NCI-H146 treated with DMSO at 0.1 percent for 48 hours (cell line): ENCODE measurements around the gene OPCML.
A peak's percentile ranks its signal among the peaks of the same experiment; 100 is the strongest.

ENCODE experiments used
- DNase-seq: peaks from one replicate; lab custom pipeline; 2025; ENCODE audit not compliant: unreplicated experiment; lab: John Stamatoyannopoulos, UW

The OPCML gene

DNA sequence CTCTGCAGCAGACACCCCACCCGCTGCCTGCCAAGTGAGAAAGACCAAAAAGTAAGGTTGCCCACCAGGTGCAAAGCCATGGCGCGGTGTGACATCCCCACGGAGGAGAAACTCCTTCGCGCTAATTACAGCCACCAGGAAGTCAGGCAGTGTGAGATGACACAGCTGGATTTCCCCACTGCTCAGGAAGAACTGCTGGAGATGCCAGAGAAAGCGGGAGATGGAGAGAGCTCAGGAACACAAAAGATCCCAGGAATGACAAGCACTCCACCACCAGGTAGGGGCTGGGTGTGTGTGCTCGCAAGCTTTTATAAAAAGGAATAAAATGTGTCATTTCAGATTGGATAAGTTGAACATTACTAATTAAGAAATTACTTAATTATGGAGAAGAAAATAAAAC, 292.7 kb downstream of the OPCML start:
- DNase-seq, result no peak

DNA sequence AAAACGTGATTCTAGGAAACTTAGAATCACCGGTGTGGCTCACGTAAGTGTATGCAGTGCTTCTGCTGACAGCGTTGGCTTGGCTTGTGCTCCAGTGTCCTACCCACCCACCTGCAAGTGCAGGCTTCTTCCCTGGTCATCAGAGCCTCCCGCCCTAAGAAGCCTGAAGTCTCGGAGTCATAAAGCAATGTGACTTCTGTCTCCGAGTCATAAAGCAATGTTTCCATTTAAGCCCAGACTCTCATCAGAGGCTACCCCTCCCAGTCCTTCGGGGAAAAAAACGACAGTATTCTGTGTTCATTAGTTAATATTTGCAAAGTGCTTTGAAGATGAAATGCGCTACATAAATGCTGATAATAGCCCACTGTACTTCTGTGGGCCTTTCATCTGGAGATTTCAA, 293.8 kb downstream of the OPCML start:
- no peak for DNase-seq

- no peak for DNase-seq
These were observed 294.3 kb downstream of the OPCML start for GRCh38 chr11:133238027-133238426.

- DNase-seq, result no peak
These were observed 296.9 kb downstream of the OPCML start for GRCh38 chr11:133235381-133235780.

DNA sequence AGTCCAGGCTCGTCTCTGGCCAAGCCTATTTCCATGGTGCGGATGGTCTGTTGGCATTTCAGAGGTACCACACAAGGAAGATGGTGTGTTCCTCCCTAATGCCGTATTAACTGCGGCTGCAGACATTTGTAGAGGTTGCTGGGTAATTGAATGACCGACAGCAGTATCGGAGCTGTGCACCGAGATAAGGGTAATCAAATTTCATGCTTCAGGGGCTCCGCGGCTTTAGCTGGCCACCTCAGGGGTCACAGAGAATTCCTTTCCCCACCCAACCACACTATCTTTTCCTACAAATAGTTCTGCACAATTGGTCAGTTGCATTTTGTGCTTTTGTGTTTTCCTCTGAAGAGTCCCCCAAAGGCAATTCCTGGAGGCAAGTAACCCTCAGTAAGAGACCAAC, 297.4 kb downstream of the OPCML start:
- DNase-seq, result no peak

DNA sequence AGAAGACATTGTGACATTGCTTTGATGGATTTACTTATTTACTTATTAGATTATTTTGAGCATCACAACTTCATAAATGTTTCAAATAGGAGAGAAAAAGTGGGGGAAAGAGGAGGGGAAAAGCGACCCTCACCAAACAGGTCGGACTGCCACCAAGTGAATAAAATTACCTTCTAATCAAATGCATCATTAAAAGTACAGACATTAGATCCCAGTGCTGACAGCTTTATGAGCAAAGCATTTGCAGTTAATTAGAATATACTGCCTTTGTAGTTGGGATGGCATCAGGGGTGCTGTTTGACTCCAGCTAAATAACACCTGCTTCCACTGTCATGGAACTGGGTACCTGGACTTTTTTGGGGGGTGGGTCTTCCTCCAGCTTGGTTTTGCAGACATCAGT, 299.6 kb downstream of the OPCML start:
- DNase-seq, result no peak

- no peak for DNase-seq
These were observed 301.9 kb downstream of the OPCML start for GRCh38 chr11:133230431-133230830.

GRCh38 chr11:133228471-133229329, 303.6 kb downstream of the OPCML start:
- DNase-seq, result peak; percentile 85

DNA sequence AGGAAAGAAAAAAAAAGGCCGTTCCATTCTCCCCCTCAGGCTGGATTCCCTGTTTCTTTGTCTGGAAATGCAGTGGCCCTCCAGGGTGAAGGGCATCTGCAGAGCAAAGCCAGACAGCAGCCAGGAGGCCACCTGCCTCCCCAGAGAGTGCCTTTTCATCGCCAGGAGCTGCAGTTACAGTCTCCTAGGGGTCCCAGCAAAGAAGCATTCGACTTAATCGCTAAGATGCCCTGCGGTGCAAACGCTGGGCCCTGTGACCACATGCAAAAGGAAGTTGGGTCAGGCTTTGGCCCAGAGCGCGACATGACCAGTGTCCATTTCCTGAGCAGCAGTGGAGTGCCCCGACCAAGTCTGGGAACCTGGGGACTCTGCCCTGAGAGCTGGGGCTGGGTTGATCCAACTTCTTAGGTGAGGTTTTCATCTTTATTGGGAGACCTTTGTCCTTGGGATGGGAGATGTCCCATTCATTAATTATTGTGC, 304.6 kb downstream of the OPCML start:
- peak; percentile 43 for DNase-seq

- DNase-seq, result no peak
These were observed 308.0 kb downstream of the OPCML start for GRCh38 chr11:133224271-133224670.

- no peak for DNase-seq
These were observed 309.6 kb downstream of the OPCML start for GRCh38 chr11:133222425-133223330.

GRCh38 chr11:133219543-133219942, 312.8 kb downstream of the OPCML start:
- no peak for DNase-seq

GRCh38 chr11:133216813-133217212, 315.5 kb downstream of the OPCML start:
- no peak for DNase-seq

- DNase-seq, result no peak
These were observed 316.6 kb downstream of the OPCML start for GRCh38 chr11:133215596-133216230.

- no peak for DNase-seq
These were observed 317.7 kb downstream of the OPCML start for GRCh38 chr11:133214646-133215045.

GRCh38 chr11:133212201-133212600, 320.1 kb downstream of the OPCML start:
- no peak for DNase-seq

DNA sequence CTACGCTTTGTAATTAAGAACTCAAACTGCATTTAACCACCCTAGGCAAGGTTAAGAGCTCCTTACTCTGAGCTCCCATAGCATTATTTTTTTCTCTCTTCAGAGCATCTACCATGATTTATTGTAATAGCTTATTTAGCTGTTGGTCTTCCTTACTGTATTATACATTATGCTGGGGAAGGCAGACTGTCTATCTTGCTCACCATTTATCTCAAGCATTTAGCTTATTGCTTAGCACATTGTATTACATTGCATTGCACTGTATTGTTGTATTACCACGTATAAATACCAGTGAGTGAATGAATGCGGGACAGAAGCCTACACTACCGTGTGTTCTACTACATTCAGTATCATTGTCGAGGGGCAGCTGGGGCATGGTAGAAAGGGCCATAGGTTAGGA, 324.3 kb downstream of the OPCML start:
- no peak for DNase-seq

DNA sequence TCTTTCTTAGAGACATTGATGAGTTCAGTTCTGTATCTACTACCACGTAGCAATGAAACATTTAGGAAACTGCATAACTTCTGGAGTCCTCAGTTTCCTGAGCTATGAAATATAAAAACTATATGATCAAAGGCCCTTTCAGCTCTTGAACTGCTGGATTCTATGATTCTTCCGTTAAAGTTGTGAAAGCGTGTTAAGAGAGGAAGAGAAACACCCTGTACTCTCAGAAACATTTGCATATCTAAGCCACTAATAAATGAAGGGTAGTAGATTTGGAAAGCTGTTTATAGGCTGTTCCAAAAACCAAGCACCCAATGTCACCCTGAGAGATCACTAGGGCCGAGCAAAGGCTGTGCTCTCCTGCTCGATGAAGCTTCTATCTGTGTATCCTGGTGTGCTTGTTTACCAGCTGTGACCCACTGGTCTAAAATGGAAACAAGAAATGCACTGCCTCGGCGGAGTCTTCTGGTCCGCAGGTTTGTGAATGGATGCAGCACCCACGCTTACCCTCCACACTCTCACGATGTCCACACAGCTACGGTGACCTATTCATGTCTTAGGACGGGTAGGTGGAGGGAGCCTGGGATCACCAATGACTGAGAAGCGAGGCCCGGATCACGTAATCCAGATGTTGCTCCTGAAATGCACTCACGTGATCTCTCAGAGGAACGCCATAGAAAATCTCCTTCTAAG, 325.8 kb downstream of the OPCML start:
- DNase-seq, result no peak

- no peak for DNase-seq
These were observed 328.1 kb downstream of the OPCML start for GRCh38 chr11:133204158-133204557.

DNA sequence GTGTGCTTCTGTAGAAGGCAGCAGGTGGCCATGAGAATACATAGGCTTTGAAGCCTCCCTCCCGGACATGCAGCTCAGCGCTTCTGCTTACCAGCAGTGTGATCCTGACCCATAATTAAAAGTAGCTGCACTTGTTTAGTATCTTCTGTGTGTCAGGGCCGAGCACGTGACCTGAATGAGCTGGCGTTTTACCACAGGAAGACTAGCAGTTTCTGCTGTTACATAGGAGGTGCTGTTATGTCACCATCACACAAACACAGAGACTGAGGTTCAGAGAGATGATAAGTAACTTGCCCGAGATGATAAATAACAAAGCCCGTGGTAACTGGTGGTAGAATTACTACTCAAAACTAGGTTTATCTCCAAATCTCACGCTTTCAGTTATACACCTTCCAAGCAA, 329.5 kb downstream of the OPCML start:
- DNase-seq, result no peak

- DNase-seq, result peak; percentile 30
These were observed 333.9 kb downstream of the OPCML start for GRCh38 chr11:133198438-133198837.
